ENCODE measurements around the gene SHKBP1.

DNA sequence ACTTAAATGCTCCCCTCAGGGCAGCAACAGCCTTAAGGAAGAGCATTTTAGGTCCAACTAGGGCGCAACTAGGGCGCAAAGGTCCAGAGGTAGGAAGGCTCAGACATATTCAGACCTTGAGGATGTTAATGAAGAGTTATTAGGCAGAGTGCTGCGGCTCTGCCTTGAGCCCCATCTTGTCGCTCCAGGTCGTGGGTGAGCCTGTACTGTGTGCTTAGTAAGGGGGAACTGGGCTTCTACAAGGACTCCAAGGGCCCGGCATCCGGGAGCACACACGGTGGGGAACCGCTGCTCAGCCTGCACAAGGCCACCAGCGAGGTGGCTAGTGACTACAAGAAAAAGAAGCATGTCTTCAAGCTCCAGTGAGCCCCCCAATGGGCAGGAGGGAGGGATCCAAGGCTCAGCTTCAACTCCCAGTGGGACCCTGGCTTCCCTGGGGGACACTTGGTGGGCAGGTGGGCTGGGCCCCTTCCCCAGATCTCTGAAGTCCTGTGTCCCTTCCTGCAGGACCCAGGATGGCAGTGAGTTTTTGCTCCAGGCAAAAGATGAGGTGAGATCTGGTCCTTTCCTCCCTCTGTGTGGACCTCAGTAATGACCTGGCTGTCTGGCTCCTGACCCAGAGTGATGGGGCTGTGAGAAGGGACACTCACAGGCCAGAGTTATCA lies 4.7 kb upstream of the SHKBP1 start:
- TF ChIP-seq, protein P1, sequence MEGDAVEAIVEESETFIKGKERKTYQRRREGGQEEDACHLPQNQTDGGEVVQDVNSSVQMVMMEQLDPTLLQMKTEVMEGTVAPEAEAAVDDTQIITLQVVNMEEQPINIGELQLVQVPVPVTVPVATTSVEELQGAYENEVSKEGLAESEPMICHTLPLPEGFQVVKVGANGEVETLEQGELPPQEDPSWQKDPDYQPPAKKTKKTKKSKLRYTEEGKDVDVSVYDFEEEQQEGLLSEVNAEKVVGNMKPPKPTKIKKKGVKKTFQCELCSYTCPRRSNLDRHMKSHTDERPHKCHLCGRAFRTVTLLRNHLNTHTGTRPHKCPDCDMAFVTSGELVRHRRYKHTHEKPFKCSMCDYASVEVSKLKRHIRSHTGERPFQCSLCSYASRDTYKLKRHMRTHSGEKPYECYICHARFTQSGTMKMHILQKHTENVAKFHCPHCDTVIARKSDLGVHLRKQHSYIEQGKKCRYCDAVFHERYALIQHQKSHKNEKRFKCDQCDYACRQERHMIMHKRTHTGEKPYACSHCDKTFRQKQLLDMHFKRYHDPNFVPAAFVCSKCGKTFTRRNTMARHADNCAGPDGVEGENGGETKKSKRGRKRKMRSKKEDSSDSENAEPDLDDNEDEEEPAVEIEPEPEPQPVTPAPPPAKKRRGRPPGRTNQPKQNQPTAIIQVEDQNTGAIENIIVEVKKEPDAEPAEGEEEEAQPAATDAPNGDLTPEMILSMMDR (IDR thresholded peaks at IDR 0.05; ENCODE audit: poor library complexity, severe bottlenecking) = no peak
- TF ChIP-seq EZH2 (IDR thresholded peaks at IDR 0.05; ENCODE audit: borderline replicate concordance, insufficient read depth, low read length, poor library complexity, severe bottlenecking) = no peak
- no peak for TF ChIP-seq MXI1 (conservative IDR thresholded peaks at IDR 0.05; ENCODE audit: poor library complexity, severe bottlenecking)
